ENCODE results near the gene COL4A4. TPM values are rescaled to one million over a fixed set of nuclear protein-coding genes. Genes with fewer than 3 reads are reported as not detected.

The COL4A4 gene
- total and polyA plus RNA-seq, 2 donors (not counting 3 experiments of a cell fraction or from before 2014, with no cell fraction given) = not detected

- Histone ChIP-seq H3K36me3 (ENCODE audit: control insufficient read depth in 2 of 2, extremely low read depth in 1 of 2, insufficient read depth in 2 of 2, low read length in 2 of 2) (no peaks in the 10 kb centered on the region), H3K27me3 (ENCODE audit: control insufficient read depth in 2 of 2, insufficient read depth in 2 of 2, low read length in 2 of 2) (no peaks in the 10 kb centered on the region), H3K9ac (replicated peaks; ENCODE audit: extremely low read depth, insufficient read depth, low read length) (no peak overlapping the region), H4K20me1 (replicated peaks; ENCODE audit: control insufficient read depth, extremely low read depth, insufficient read depth, low read length) (no peaks in the 10 kb centered on the region), H3K79me2 (ENCODE audit: control insufficient read depth, insufficient read depth, low read length) (no peaks in the 10 kb centered on the region), H3K4me2 (ENCODE audit: insufficient read depth, low read length) (no peak overlapping the region), H3K4me1 (ENCODE audit: control insufficient read depth, extremely low read depth, insufficient read depth, low read length) (no peaks in the 10 kb centered on the region), H2AFZ (ENCODE audit: low read depth, low read length) (no peak overlapping the region), H3K9me1 (replicated peaks; ENCODE audit: control insufficient read depth, extremely low read depth, insufficient read depth, low read length) (no peaks in the 10 kb centered on the region), H3K27ac (ENCODE audit: insufficient read depth, low read depth, low read length) (no peak overlapping the region), H3K4me3 (replicated peaks in 1 of 3; ENCODE audit: insufficient read depth in 1 of 3, low read depth in 1 of 3, low read length in 3 of 3) (no peak overlapping the region), H3K9me3 (replicated peaks; ENCODE audit: control insufficient read depth, insufficient read depth, low read length) (no peaks in the 10 kb centered on the region)
- TF ChIP-seq MYC (IDR thresholded peaks at IDR 0.05; ENCODE audit: low read depth, low read length) (no peak), CTCF (IDR thresholded peaks at IDR 0.05; ENCODE audit: extremely low read depth in 1 of 2, insufficient read depth in 1 of 2, low read depth in 1 of 2, low read length in 2 of 2) (no peak), JUN (IDR thresholded peaks at IDR 0.05; ENCODE audit: borderline replicate concordance, insufficient read depth, insufficient read length, low read depth) (no peak), POLR2AphosphoS5 (IDR thresholded peaks at IDR 0.05; ENCODE audit: insufficient read depth, low read depth, low read length) (no peak), FOS (IDR thresholded peaks at IDR 0.05; ENCODE audit: borderline replicate concordance, insufficient read depth, low read length) (no peak), MAX (IDR thresholded peaks at IDR 0.05; ENCODE audit: insufficient read depth, insufficient read length) (no peak), EZH2 (IDR thresholded peaks at IDR 0.05; ENCODE audit: borderline replicate concordance, low read depth, low read length, severe bottlenecking) (no peak), GATA2 (IDR thresholded peaks at IDR 0.05; ENCODE audit: insufficient read depth, insufficient read length, low read depth, low read length) (no peak), POLR2A (IDR thresholded peaks at IDR 0.05; ENCODE audit: low read depth, low read length) (no peak)
- no peak for DNase-seq (ENCODE audit: low read depth, low spot score)
- FAIRE-seq = no peak
- dilution Hi-C loops (cut with MboI; ENCODE audit: extremely low pct_ligation_motif_present, low sequenced_read_pairs) = no loop called here
- no TSS peak for BruUV-seq (replicated peaks)
- ChIA-PET CTCF (no interaction called here), POLR2A (no interaction called here)
- intact Hi-C loops (cut with micrococcal nuclease) = no loop called here
Observed at GRCh38 chr2:227036527-227036926, 127.5 kb downstream of the COL4A4 start.
